Measurements from ENCODE around the gene INPPL1.

The INPPL1 gene

GRCh38 chr11:72220696-72221363 lies 3.7 kb upstream of the INPPL1 start:
- no peak for DNase-seq

GRCh38 chr11:72221386-72222075 lies 3.0 kb upstream of the INPPL1 start:
- no peak for DNase-seq

GRCh38 chr11:72222106-72222891 lies 2.3 kb upstream of the INPPL1 start:
- no peak for DNase-seq

GRCh38 chr11:72222907-72223614 lies 1.5 kb upstream of the INPPL1 start:
- peak; percentile 59 to 79 for DNase-seq

GRCh38 chr11:72223615-72224563 lies 678 bp upstream of the INPPL1 start:
- peak in 1 of 2 donors; percentile 45 for DNase-seq

- no peak for DNase-seq
Measured at GRCh38 chr11:72225411-72225951, 914 bp downstream of the INPPL1 start.

- DNase-seq, result no peak
Measured at GRCh38 chr11:72226701-72227100, 2.1 kb downstream of the INPPL1 start.

GRCh38 chr11:72227316-72228228 lies 3.0 kb downstream of the INPPL1 start:
- peak in 1 of 2 donors; percentile 28 for DNase-seq

GRCh38 chr11:72228229-72228843 lies 3.8 kb downstream of the INPPL1 start:
- no peak for DNase-seq

GRCh38 chr11:72228844-72229231 lies 4.3 kb downstream of the INPPL1 start:
- DNase-seq, result no peak

- no peak for DNase-seq
Measured at GRCh38 chr11:72229336-72229924, 4.9 kb downstream of the INPPL1 start.

GRCh38 chr11:72229925-72230763 lies 5.6 kb downstream of the INPPL1 start:
- no peak for DNase-seq

- no peak for DNase-seq
Measured at GRCh38 chr11:72230764-72231365, 6.3 kb downstream of the INPPL1 start.

- DNase-seq, result no peak
Measured at GRCh38 chr11:72231396-72232259, 7.1 kb downstream of the INPPL1 start.

- DNase-seq, result no peak
Measured at GRCh38 chr11:72232260-72233055, 7.9 kb downstream of the INPPL1 start.

- no peak for DNase-seq
Measured at GRCh38 chr11:72233056-72233772, 8.6 kb downstream of the INPPL1 start.

Data from hippocampal formation (tissue), 2 donors.